Measurements from ENCODE around the gene WNT16.

DNA sequence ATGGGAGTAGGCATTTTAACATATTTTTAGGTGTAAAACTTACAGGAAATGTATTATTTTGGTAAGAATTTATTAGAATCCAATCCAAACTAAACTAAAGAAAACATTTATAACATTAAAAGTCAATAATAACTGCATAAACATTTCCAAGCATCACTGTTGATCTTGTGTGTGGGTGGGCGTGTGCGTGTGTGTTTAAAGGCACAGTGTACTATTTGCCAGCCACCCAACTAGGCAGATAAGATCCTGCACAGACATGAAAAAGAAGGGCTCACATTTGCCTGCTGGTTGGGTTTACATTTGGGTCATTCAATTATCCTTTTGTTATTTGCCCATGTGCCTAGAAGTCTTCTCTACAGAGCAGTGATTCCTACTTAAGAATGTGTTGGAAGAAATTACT is 31.0 kb upstream of the WNT16 start:
- no peak for TF ChIP-seq TBP (IDR thresholded peaks at IDR 0.05; ENCODE audit: low read depth, low read length)
- no peak for TF ChIP-seq HDAC2 (IDR thresholded peaks at IDR 0.05; ENCODE audit: borderline replicate concordance in 1 of 2, low read depth in 2 of 2, low read length in 2 of 2)
- no peak for TF ChIP-seq POLR2A (IDR thresholded peaks at IDR 0.05; ENCODE audit: control extremely low read depth in 1 of 2, low read depth in 2 of 2, low read length in 2 of 2)
- TF ChIP-seq RFX5 (IDR thresholded peaks at IDR 0.05; ENCODE audit: borderline replicate concordance, low read depth, low read length): no peak

Data from H1 (cell line).